HCT116 (cell line): Measurements from ENCODE around the gene ELAVL1. TPM values are rescaled to one million over a fixed set of nuclear protein-coding genes. Genes with fewer than 3 reads are reported as not detected.

Source experiments
- ATAC-seq: fragments of 200-7000 bp; cut with Tn5 transposase; 2 replicates; pipeline ENCODE4 v1.9.1; 2020; ENCODE audit warnings: mild to moderate bottlenecking, moderate library complexity
- BruUV-seq: library from RNA; stranded (reverse); fragments of 400-500 nt; replicated peaks from 2 replicates; lab custom pipeline; 2021; lab: Mats Ljungman, UMichigan
- CTCF ChIA-PET: fragments of 300-600 bp; sonication (Branson Sonifier 250); formaldehyde crosslinking; loops from one replicate; lab custom pipeline; 2021; ENCODE audit warnings: antibody characterized with exemption; lab: Charles Lee
- POLR2A ChIA-PET: fragments of 300-600, 350-600 bp; sonication (Branson Sonifier 250); formaldehyde crosslinking; loops from one replicate; lab custom pipeline; 2021; ENCODE audit warnings: antibody characterized with exemption; lab: Charles Lee
- RAD21 ChIA-PET, 2 experiments: fragments of 300-600 bp; sonication (Branson Sonifier 250); formaldehyde crosslinking; loops; one replicate each; lab custom pipeline; 2023; ENCODE audit warnings: low total read pairs in 2 of 2; ENCODE audit not compliant: uncharacterized antibody in 2 of 2, unreplicated experiment in 2 of 2, low non-redundant PET in 1 of 2; lab: Charles Lee
- DNase-seq: peaks from one replicate; pipeline ENCODE4 v3.0.0-alpha.2; 2010; ENCODE audit warnings: low read depth, low spot score
- H2AFZ ChIP-seq: fragments of 200-600 bp; shearing (Covaris generic), sonication (generic); 2 replicates; pipeline ENCODE4 v1.6.1; 2017; ENCODE audit warnings: low read depth, mixed run types, mixed read lengths, antibody characterized with exemption, low read length; ENCODE audit not compliant: poor library complexity, severe bottlenecking
- H3K27ac ChIP-seq: 2 replicates; pipeline ENCODE4 v1.5.1; 2012; ENCODE audit warnings: low read depth, low read length
- H3K27me3 ChIP-seq: fragments of 200-600 bp; sonication (generic); 2 replicates; pipeline ENCODE4 v1.6.1; 2016; ENCODE audit warnings: mixed run types, low read length, mixed read lengths; ENCODE audit not compliant: insufficient read depth
- H3K36me3 ChIP-seq, 2 experiments: fragments of 200-500 bp in 1 of 2; fragments of 200-600 bp in 1 of 2; sonication (Bioruptor generic) in 1 of 2; sonication (generic) in 1 of 2; 2 replicates each; pipeline versions ENCODE4 v1.5.1 to v1.6.1; 2014 to 2016; ENCODE audit warnings: low read length in 2 of 2, inconsistent platforms in 1 of 2, mixed read lengths in 1 of 2, mixed run types in 1 of 2; ENCODE audit not compliant: insufficient read depth in 2 of 2, control insufficient read depth in 1 of 2
- H3K4me1 ChIP-seq, 2 experiments: fragments of 200-600 bp in 1 of 2; sonication (generic) in 1 of 2; 2 replicates each; pipeline versions ENCODE4 v1.5.1 to v1.6.1; 2012 to 2017; ENCODE audit warnings: low read length in 2 of 2, inconsistent platforms in 1 of 2, mild to moderate bottlenecking in 1 of 2, mixed read lengths in 1 of 2, mixed run types in 1 of 2, moderate library complexity in 1 of 2; ENCODE audit not compliant: insufficient read depth in 2 of 2, control insufficient read depth in 1 of 2
- H3K4me2 ChIP-seq: fragments of 200-600 bp; sonication (generic); 2 replicates; pipeline ENCODE4 v1.6.1; 2017; ENCODE audit warnings: mixed run types, low read length, mixed read lengths
- H3K4me3 ChIP-seq, 2 experiments: fragments of 200-600 bp in 1 of 2; sonication (generic) in 1 of 2; replicated peaks in 1 of 2; 2 replicates each; pipeline ENCODE4 v1.5.1; 2011 to 2016; ENCODE audit warnings: low read length in 2 of 2, control low read depth in 1 of 2, low read depth in 1 of 2, mild to moderate bottlenecking in 1 of 2, mixed read lengths in 1 of 2, mixed run types in 1 of 2
- H3K79me2 ChIP-seq: fragments of 200-600 bp; sonication (generic); 2 replicates; pipeline ENCODE4 v1.6.1; 2017; ENCODE audit warnings: mild to moderate bottlenecking, mixed run types, low read length, moderate library complexity, mixed read lengths; ENCODE audit not compliant: insufficient read depth
- H3K9ac ChIP-seq: fragments of 200-600 bp; sonication (generic); 2 replicates; pipeline ENCODE4 v1.6.1; 2016; ENCODE audit warnings: low read length, mixed read lengths
- H3K9me2 ChIP-seq: fragments of 200-600 bp; sonication (generic), shearing (Covaris generic); 2 replicates; pipeline ENCODE4 v1.6.1; 2017; ENCODE audit warnings: mixed run types, mild to moderate bottlenecking, moderate library complexity; ENCODE audit not compliant: insufficient read depth
- H3K9me3 ChIP-seq, 2 experiments: fragments of 200-500 bp in 1 of 2; fragments of 200-600 bp in 1 of 2; sonication (Bioruptor generic) in 1 of 2; sonication (generic) in 1 of 2; 2 replicates each; pipeline ENCODE4 v1.6.1; 2014 to 2017; ENCODE audit warnings: low read length in 2 of 2, mixed read lengths in 2 of 2, inconsistent platforms in 1 of 2, low read depth in 1 of 2, mild to moderate bottlenecking in 1 of 2, mixed run types in 1 of 2, moderate library complexity in 1 of 2; ENCODE audit not compliant: control insufficient read depth in 1 of 2, insufficient read depth in 1 of 2
- H4K20me1 ChIP-seq: fragments of 200-600 bp; sonication (generic), shearing (Covaris generic); 2 replicates; pipeline ENCODE4 v1.6.1; 2017; ENCODE audit warnings: mixed run types, mild to moderate bottlenecking, moderate library complexity; ENCODE audit not compliant: insufficient read depth
- CBX3 ChIP-seq: IDR thresholded peaks from 2 replicates; pipeline ENCODE4 v1.6.1; 2012; ENCODE audit warnings: low read depth
- CEBPB ChIP-seq: IDR thresholded peaks from 2 replicates; pipeline ENCODE4 v1.6.1; 2012; ENCODE audit warnings: low read depth
- EGR1 ChIP-seq: IDR thresholded peaks from 2 replicates; pipeline ENCODE4 v1.6.1; 2012; ENCODE audit warnings: low read depth
- ELF1 ChIP-seq: IDR thresholded peaks from 2 replicates; pipeline ENCODE4 v1.6.1; 2012; ENCODE audit warnings: low read depth, borderline replicate concordance
- EZH2 ChIP-seq: fragments of 200-600 bp; sonication (generic); IDR thresholded peaks from 2 replicates; pipeline ENCODE4 v1.6.1; 2017; ENCODE audit warnings: antibody characterized with exemption, mixed run types
- EZH2phosphoT487 ChIP-seq: fragments of 200-600 bp; IDR thresholded peaks from 2 replicates; pipeline ENCODE4 v1.6.1; 2018; ENCODE audit warnings: antibody characterized with exemption, borderline replicate concordance
- JUND ChIP-seq: IDR thresholded peaks from 2 replicates; pipeline ENCODE4 v1.6.1; 2012
- POLR2A ChIP-seq: IDR thresholded peaks from 2 replicates; pipeline ENCODE4 v1.7.0; 2011; ENCODE audit warnings: borderline replicate concordance; ENCODE audit not compliant: insufficient read depth, insufficient read length; ENCODE audit errors: extremely low read depth
- POLR2AphosphoS5 ChIP-seq: IDR thresholded peaks from 2 replicates; pipeline ENCODE4 v1.6.1; 2011; ENCODE audit warnings: mild to moderate bottlenecking, low read depth, low read length, moderate library complexity
- SIN3A ChIP-seq: IDR thresholded peaks from 2 replicates; pipeline ENCODE4 v1.6.1; 2012; ENCODE audit warnings: low read depth
- SP1 ChIP-seq: IDR thresholded peaks from 2 replicates; pipeline ENCODE4 v1.6.1; 2012; ENCODE audit warnings: low read depth
- SRF ChIP-seq: IDR thresholded peaks from 2 replicates; pipeline ENCODE4 v1.6.1; 2012; ENCODE audit warnings: low read depth
- TCF7L2 ChIP-seq: IDR thresholded peaks from 2 replicates; pipeline ENCODE4 v1.7.0; 2011; ENCODE audit warnings: borderline replicate concordance, inconsistent platforms; ENCODE audit not compliant: insufficient read depth, insufficient read length; ENCODE audit errors: extremely low read depth
- intact Hi-C: fragments of 100-400 bp; cut with micrococcal nuclease; formaldehyde crosslinking; loops from 2 replicates; pipeline ENCODE4 v1.10.0; 2022
- total RNA-seq: library from RNA; stranded (reverse); gene quantifications from one replicate; pipeline ENCODE4 v1.2.1, GENCODE V29; 2021; ENCODE audit not compliant: unreplicated experiment
- TF ChIP-seq, protein P1 (sequence below): IDR thresholded peaks from 2 replicates; pipeline ENCODE4 v1.6.1; 2012; ENCODE audit warnings: low read depth
- TF ChIP-seq, protein P2 (sequence below): IDR thresholded peaks from 2 replicates; pipeline ENCODE4 v1.6.1; 2012
- TF ChIP-seq, protein P3 (sequence below), 3 experiments: fragments of 200-600 bp in 1 of 3; sonication (generic) in 1 of 3; IDR thresholded peaks in 2 of 3; conservative IDR thresholded peaks in 1 of 3; 2 replicates each; pipeline ENCODE4 v1.5.1; 2012 to 2017; ENCODE audit warnings: low read depth in 2 of 3, low read length in 2 of 3, antibody characterized with exemption in 1 of 3, borderline replicate concordance in 1 of 3, control low read depth in 1 of 3, mild to moderate bottlenecking in 1 of 3, mixed read lengths in 1 of 3, mixed run types in 1 of 3, moderate library complexity in 1 of 3; ENCODE audit not compliant: insufficient read depth in 1 of 3

Gene ELAVL1
- total RNA-seq, 1 experiment from 2014 or later = 134 TPM

DNA sequence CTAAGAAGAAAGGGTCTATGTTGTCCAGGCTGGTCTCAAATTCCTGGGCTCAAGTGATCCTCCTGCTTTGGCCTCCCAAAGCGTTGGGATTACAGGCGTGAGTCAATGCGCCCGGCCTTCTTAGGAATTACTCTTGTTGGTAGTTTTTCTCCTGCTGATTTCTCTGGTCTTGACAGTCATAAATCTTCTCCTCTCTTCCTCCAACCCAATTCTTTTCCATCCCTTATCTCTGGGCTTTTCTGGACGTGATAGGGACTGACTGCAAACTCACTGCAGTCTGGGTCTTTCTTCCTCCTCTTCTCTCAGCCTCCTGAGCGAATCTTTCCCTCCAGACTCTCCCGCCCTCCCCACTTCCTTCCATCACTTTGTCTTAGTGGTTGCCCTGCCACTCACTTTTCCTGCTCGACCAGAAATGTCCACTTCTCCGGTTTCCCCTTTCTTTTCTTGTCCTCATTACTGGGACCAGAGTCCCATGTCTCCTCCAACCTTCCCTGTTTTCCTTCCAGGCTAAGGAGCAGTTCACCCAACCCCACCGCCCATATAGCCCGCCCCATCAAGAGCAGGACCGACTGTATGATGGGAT lies 40.1 kb downstream of the ELAVL1 start:
- H4K20me1 ChIP-seq = 0 out of 2 replicates have a peak, but pooled peaks cover 3% of the 10 kb centered on the region
- ATAC-seq = no peak
- TF ChIP-seq, protein P1, sequence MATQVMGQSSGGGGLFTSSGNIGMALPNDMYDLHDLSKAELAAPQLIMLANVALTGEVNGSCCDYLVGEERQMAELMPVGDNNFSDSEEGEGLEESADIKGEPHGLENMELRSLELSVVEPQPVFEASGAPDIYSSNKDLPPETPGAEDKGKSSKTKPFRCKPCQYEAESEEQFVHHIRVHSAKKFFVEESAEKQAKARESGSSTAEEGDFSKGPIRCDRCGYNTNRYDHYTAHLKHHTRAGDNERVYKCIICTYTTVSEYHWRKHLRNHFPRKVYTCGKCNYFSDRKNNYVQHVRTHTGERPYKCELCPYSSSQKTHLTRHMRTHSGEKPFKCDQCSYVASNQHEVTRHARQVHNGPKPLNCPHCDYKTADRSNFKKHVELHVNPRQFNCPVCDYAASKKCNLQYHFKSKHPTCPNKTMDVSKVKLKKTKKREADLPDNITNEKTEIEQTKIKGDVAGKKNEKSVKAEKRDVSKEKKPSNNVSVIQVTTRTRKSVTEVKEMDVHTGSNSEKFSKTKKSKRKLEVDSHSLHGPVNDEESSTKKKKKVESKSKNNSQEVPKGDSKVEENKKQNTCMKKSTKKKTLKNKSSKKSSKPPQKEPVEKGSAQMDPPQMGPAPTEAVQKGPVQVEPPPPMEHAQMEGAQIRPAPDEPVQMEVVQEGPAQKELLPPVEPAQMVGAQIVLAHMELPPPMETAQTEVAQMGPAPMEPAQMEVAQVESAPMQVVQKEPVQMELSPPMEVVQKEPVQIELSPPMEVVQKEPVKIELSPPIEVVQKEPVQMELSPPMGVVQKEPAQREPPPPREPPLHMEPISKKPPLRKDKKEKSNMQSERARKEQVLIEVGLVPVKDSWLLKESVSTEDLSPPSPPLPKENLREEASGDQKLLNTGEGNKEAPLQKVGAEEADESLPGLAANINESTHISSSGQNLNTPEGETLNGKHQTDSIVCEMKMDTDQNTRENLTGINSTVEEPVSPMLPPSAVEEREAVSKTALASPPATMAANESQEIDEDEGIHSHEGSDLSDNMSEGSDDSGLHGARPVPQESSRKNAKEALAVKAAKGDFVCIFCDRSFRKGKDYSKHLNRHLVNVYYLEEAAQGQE = no peak
- TF ChIP-seq EGR1 (no peak), EZH2phosphoT487 (no peak)
- POLR2A ChIA-PET = interaction anchor here (0.6 kb wide), 1 partner anchor 9 kb away, joined by 3 read pairs; no protein-coding TSS in a partner anchor
- BruUV-seq = no TSS peak
- H3K36me3 ChIP-seq = peaks cover 53 to 70% of the 10 kb centered on the region in 2 experiments; a peak in 3 of 4 replicates
- peaks cover 19% of the 10 kb centered on the region; the same call in 1 of the 2 replicates for H3K79me2 ChIP-seq
- no peaks in the 10 kb centered on the region for H3K9me2 ChIP-seq
- H3K4me3 ChIP-seq = no peak overlapping the region
- CTCF ChIA-PET = no interaction called here
- DNase-seq = no peak
- no peaks in the 10 kb centered on the region for H3K27me3 ChIP-seq
- RAD21 ChIA-PET = no interaction called here
- H3K4me1 ChIP-seq = no peaks in the 10 kb centered on the region
- H3K27ac ChIP-seq = no peak overlapping the region
- no peaks in the 10 kb centered on the region for H3K9me3 ChIP-seq
- H3K9ac ChIP-seq = no peak overlapping the region
- intact Hi-C loops = no loop called here
- H3K4me2 ChIP-seq = no peak overlapping the region
- H2AFZ ChIP-seq = no peak overlapping the region

DNA sequence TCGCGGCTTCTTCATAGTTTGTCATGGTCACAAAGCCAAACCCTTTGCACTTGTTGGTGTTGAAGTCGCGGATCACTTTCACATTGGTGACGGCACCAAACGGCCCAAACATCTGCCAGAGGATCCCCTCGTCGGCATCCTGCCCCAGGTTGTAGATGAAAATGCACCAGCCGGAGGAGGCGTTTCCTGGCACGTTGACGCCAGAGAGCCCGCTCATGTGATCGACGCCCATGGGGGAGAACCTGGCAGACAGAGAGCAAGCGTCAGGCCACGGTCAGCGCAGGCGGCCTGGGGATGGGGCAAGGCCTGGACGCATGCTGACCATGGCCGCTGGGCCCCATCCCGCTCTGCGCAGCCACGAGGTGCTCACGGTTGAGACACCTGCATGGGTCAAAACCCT lies 41.9 kb downstream of the ELAVL1 start:
- no peak for ATAC-seq
- CTCF ChIA-PET = no interaction called here
- H3K4me1 ChIP-seq = no peaks in the 10 kb centered on the region
- intact Hi-C loops = no loop called here
- BruUV-seq = no TSS peak
- 0 out of 2 replicates have a peak, but pooled peaks cover 3% of the 10 kb centered on the region for H4K20me1 ChIP-seq
- no peaks in the 10 kb centered on the region for H3K9me3 ChIP-seq
- no peak overlapping the region for H3K27ac ChIP-seq
- H3K79me2 ChIP-seq = 0 out of 2 replicates have a peak, but pooled peaks cover 10% of the 10 kb centered on the region
- H3K9ac ChIP-seq = no peak overlapping the region
- POLR2A ChIA-PET = no interaction called here
- H3K4me3 ChIP-seq = no peak overlapping the region
- DNase-seq = no peak
- peaks cover 42 to 61% of the 10 kb centered on the region in 2 experiments; a peak in 3 of 4 replicates for H3K36me3 ChIP-seq
- no peak overlapping the region for H2AFZ ChIP-seq
- H3K4me2 ChIP-seq = no peak overlapping the region
- H3K9me2 ChIP-seq = no peaks in the 10 kb centered on the region
- RAD21 ChIA-PET = no interaction called here
- H3K27me3 ChIP-seq = no peaks in the 10 kb centered on the region
- TF ChIP-seq JUND = no peak
- no peak for TF ChIP-seq SIN3A
- TF ChIP-seq, protein P2, sequence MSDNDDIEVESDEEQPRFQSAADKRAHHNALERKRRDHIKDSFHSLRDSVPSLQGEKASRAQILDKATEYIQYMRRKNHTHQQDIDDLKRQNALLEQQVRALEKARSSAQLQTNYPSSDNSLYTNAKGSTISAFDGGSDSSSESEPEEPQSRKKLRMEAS = no peak
- no peak for TF ChIP-seq CBX3
- no peak for TF ChIP-seq CEBPB
- no peak for TF ChIP-seq SP1
- TF ChIP-seq TCF7L2 = no peak
- no peak for TF ChIP-seq ELF1
- no peak for TF ChIP-seq EGR1
- no peak for TF ChIP-seq POLR2A
- TF ChIP-seq POLR2AphosphoS5 = no peak
- no peak for TF ChIP-seq SRF
- TF ChIP-seq EZH2 = no peak
- TF ChIP-seq, protein P3, sequence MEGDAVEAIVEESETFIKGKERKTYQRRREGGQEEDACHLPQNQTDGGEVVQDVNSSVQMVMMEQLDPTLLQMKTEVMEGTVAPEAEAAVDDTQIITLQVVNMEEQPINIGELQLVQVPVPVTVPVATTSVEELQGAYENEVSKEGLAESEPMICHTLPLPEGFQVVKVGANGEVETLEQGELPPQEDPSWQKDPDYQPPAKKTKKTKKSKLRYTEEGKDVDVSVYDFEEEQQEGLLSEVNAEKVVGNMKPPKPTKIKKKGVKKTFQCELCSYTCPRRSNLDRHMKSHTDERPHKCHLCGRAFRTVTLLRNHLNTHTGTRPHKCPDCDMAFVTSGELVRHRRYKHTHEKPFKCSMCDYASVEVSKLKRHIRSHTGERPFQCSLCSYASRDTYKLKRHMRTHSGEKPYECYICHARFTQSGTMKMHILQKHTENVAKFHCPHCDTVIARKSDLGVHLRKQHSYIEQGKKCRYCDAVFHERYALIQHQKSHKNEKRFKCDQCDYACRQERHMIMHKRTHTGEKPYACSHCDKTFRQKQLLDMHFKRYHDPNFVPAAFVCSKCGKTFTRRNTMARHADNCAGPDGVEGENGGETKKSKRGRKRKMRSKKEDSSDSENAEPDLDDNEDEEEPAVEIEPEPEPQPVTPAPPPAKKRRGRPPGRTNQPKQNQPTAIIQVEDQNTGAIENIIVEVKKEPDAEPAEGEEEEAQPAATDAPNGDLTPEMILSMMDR (IDR thresholded peaks at IDR 0.05 in 2 of 3, conservative IDR thresholded peaks at IDR 0.05 in 1 of 3; ENCODE audit: borderline replicate concordance in 1 of 3, insufficient read depth in 1 of 3, low read depth in 2 of 3, low read length in 2 of 3) = no peak
